Astrocyte (in vitro differentiated cells and primary cell): ENCODE data around the gene AK9. TPM values are rescaled to one million over a fixed set of nuclear protein-coding genes. Genes with fewer than 3 reads are reported as not detected.

ENCODE experiments used
- DNase-seq: peaks from one replicate; pipeline ENCODE4 v3.0.0-alpha.2; 2010; ENCODE audit warnings: low read depth
- FAIRE-seq: peaks from 2 replicates; lab custom pipeline; 2011; peaks lifted over from hg19 to GRCh38; lab: Jason Lieb, UNC
- H2AFZ ChIP-seq: 2 replicates; pipeline ENCODE4 v1.6.0; 2012; ENCODE audit warnings: low read depth, low read length, inconsistent platforms
- H3K27ac ChIP-seq: 2 replicates; pipeline ENCODE4 v1.5.1; 2011; ENCODE audit warnings: low read depth, low read length, inconsistent platforms
- H3K27me3 ChIP-seq: 2 replicates; pipeline ENCODE4 v1.6.0; 2011; ENCODE audit warnings: low read length, inconsistent platforms; ENCODE audit not compliant: insufficient read depth
- H3K36me3 ChIP-seq: 2 replicates; pipeline ENCODE4 v1.5.1; 2011; ENCODE audit warnings: low read length, inconsistent platforms; ENCODE audit not compliant: insufficient read depth
- H3K4me1 ChIP-seq: 2 replicates; pipeline ENCODE4 v1.5.1; 2011; ENCODE audit warnings: low read length, inconsistent platforms; ENCODE audit not compliant: insufficient read depth
- H3K4me2 ChIP-seq: 2 replicates; pipeline ENCODE4 v1.6.0; 2012; ENCODE audit warnings: low read length, inconsistent platforms
- H3K4me3 ChIP-seq: 2 replicates; pipeline ENCODE4 v1.5.1; 2011; ENCODE audit warnings: low read depth, mild to moderate bottlenecking, low read length, inconsistent platforms; ENCODE audit not compliant: insufficient read depth
- H3K79me2 ChIP-seq: 2 replicates; pipeline ENCODE4 v1.6.0; 2012; ENCODE audit warnings: mild to moderate bottlenecking, low read length, inconsistent platforms; ENCODE audit not compliant: insufficient read depth
- H3K9ac ChIP-seq: 2 replicates; pipeline ENCODE4 v1.6.0; 2012; ENCODE audit warnings: mild to moderate bottlenecking, low read length, inconsistent platforms
- H3K9me3 ChIP-seq: 2 replicates; pipeline ENCODE4 v1.5.1; 2012; ENCODE audit warnings: low read depth, mild to moderate bottlenecking, low read length, inconsistent platforms; ENCODE audit not compliant: insufficient read depth
- H4K20me1 ChIP-seq: 2 replicates; pipeline ENCODE4 v1.6.0; 2012; ENCODE audit warnings: low read length, inconsistent platforms; ENCODE audit not compliant: insufficient read depth
- H3K27ac Mint-ChIP-seq: one replicate; pipeline ENCODE4 v1.8.0; 2021; ENCODE audit warnings: mild to moderate bottlenecking, mixed read lengths; ENCODE audit not compliant: unreplicated experiment
- H3K27me3 Mint-ChIP-seq: one replicate; pipeline ENCODE4 v1.8.0; 2021; ENCODE audit warnings: low read depth, mixed read lengths; ENCODE audit not compliant: unreplicated experiment
- H3K36me3 Mint-ChIP-seq: one replicate; pipeline ENCODE4 v1.8.0; 2021; ENCODE audit warnings: low read depth, mixed read lengths; ENCODE audit not compliant: unreplicated experiment
- H3K4me1 Mint-ChIP-seq: one replicate; pipeline ENCODE4 v1.8.0; 2021; ENCODE audit warnings: low read depth, mixed read lengths; ENCODE audit not compliant: unreplicated experiment
- H3K4me3 Mint-ChIP-seq: one replicate; pipeline ENCODE4 v1.8.0; 2021; ENCODE audit warnings: mild to moderate bottlenecking, moderate library complexity, mixed read lengths; ENCODE audit not compliant: unreplicated experiment
- H3K9me3 Mint-ChIP-seq: one replicate; pipeline ENCODE4 v1.8.0; 2021; ENCODE audit warnings: mild to moderate bottlenecking, mixed read lengths; ENCODE audit not compliant: unreplicated experiment
- EZH2 ChIP-seq: IDR thresholded peaks from 2 replicates; pipeline ENCODE4 v1.6.1; 2012; ENCODE audit warnings: mild to moderate bottlenecking, low read length, inconsistent platforms; ENCODE audit not compliant: insufficient read depth
- total RNA-seq: library from RNA; stranded (reverse); gene quantifications from 2 replicates; pipeline ENCODE4 v1.2.1, GENCODE V29; 2021
- TF ChIP-seq, protein P1 (sequence below): IDR thresholded peaks from 2 replicates; pipeline ENCODE4 v1.5.1; 2011; ENCODE audit warnings: low read depth, mild to moderate bottlenecking, inconsistent platforms, low read length, moderate library complexity; ENCODE audit not compliant: insufficient read depth

AK9 gene
- total RNA-seq, 1 donor from 2014 or later: 3.4 TPM

DNA sequence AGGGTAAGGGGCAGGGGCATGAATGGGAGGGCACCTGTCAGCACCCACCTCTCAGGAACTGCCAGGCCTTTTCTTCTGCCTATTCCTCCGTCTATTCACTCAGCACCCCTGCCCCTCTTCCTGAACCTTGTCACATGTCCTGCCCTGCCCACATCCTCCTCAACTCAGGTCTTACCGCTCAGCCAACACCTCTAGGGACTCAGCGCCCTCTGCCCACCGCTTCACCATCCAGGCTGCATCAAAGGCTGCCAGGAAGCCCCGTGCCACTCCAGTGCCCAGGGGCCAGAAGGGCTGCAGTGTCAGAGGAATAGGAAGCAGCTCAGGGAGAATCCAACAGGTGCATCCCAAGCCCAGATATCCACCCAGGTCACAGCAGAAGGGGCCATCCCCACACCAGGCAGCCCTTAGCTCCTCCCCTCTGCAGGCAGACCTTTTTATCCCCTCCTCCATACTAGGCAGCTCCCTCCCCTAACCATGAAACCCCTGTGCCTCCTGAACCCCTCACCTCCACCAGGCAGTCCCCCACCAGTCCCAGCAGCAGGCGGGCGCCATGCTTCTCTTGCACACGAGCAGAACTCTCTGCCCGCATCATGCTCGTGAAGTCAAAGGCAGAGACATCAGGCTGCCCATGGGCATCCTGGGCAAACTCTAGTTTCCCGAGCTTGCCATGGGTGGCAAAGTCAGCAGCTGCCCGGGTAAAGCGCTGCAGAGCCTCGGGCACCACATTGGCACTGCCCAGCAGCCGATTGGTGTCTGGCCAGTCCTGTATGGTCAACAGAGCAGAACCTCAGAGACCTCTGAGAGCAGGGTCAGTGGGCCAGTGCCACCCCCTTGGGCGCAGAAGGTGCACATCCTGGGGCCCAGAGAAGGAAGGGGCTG, 241.0 kb downstream of the AK9 start:
- Histone ChIP-seq H3K9me3 (no peaks in the 10 kb centered on the region), H3K4me1 (peaks cover 7% of the 10 kb centered on the region), H3K9ac (no peak overlapping the region), H4K20me1 (peaks cover 38% of the 10 kb centered on the region), H3K79me2 (peaks cover 19% of the 10 kb centered on the region), H3K4me2 (no peak overlapping the region), H2AFZ (no peak overlapping the region), H3K27me3 (no peaks in the 10 kb centered on the region), H3K27ac (no peak overlapping the region), H3K4me3 (no peak overlapping the region), H3K36me3 (peaks cover 10% of the 10 kb centered on the region)
- Mint-ChIP-seq H3K36me3 (peaks cover 25% of the 10 kb centered on the region), H3K4me1 (peaks cover 3% of the 10 kb centered on the region), H3K27me3 (no peaks in the 10 kb centered on the region), H3K4me3 (no peak overlapping the region), H3K9me3 (no peaks in the 10 kb centered on the region), H3K27ac (no peak overlapping the region)
- TF ChIP-seq, protein P1, sequence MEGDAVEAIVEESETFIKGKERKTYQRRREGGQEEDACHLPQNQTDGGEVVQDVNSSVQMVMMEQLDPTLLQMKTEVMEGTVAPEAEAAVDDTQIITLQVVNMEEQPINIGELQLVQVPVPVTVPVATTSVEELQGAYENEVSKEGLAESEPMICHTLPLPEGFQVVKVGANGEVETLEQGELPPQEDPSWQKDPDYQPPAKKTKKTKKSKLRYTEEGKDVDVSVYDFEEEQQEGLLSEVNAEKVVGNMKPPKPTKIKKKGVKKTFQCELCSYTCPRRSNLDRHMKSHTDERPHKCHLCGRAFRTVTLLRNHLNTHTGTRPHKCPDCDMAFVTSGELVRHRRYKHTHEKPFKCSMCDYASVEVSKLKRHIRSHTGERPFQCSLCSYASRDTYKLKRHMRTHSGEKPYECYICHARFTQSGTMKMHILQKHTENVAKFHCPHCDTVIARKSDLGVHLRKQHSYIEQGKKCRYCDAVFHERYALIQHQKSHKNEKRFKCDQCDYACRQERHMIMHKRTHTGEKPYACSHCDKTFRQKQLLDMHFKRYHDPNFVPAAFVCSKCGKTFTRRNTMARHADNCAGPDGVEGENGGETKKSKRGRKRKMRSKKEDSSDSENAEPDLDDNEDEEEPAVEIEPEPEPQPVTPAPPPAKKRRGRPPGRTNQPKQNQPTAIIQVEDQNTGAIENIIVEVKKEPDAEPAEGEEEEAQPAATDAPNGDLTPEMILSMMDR: no peak
- TF ChIP-seq EZH2: no peak
- FAIRE-seq: no peak
- no peak for DNase-seq

DNA sequence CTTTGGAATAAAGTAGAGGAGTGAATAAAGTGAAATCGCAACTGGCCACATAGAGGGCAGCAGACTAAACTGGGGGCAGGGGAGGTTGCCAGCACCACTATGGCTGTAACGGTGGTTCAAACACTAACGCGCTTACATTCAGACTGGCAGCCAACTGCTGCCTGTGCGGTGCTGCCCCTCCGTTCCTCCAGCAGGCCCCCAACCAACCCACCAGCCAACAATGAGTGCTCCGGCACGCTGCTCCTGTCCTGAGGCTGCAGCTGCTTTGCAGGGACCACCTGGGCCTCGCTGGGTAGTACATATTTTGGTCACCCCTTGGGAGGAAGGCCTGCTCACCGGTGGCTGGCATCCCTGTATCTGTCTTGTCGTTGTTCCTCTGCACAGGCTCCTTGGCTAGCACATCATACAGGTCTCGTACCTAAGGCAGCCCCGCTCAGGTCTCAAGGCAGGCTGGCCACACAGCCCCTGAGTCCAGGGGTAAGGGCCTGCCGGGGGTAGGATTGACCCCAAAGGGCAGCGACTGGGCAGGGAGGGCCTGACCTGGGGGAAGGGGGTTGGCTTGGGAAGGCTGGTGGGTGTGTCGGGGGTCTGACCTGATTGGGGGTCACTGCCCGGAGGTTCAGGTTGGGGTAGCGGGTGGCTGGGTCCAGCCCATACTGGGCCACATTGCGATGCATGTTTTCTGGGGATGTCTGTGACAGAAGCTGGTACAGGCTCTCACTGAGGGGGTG, 241.8 kb downstream of the AK9 start:
- no peak overlapping the region for H3K4me3 ChIP-seq
- peaks cover 12% of the 10 kb centered on the region for H3K79me2 ChIP-seq
- H3K36me3 Mint-ChIP-seq: peaks cover 27% of the 10 kb centered on the region
- no peaks in the 10 kb centered on the region for H3K27me3 Mint-ChIP-seq
- FAIRE-seq (no peak), DNase-seq (no peak)
- peaks cover 36% of the 10 kb centered on the region for H4K20me1 ChIP-seq
- no peak overlapping the region for H3K27ac ChIP-seq
- no peak overlapping the region for H3K27ac Mint-ChIP-seq
- peaks cover 3% of the 10 kb centered on the region for H3K4me1 Mint-ChIP-seq
- H3K4me1 ChIP-seq: peaks cover 2% of the 10 kb centered on the region
- no peaks in the 10 kb centered on the region for H3K9me3 ChIP-seq
- no peaks in the 10 kb centered on the region for H3K27me3 ChIP-seq
- no peak overlapping the region for H2AFZ ChIP-seq
- no peak overlapping the region for H3K9ac ChIP-seq
- H3K36me3 ChIP-seq: peaks cover 17% of the 10 kb centered on the region
- H3K4me2 ChIP-seq: no peak overlapping the region
- no peaks in the 10 kb centered on the region for H3K9me3 Mint-ChIP-seq
- no peak overlapping the region for H3K4me3 Mint-ChIP-seq
- TF ChIP-seq EZH2: no peak
- TF ChIP-seq, protein P1: no peak
